Heart right ventricle (tissue), 16 donors: ENCODE measurements around the gene RUSF1. TPM values are rescaled to one million over a fixed set of nuclear protein-coding genes. Genes with fewer than 3 reads are reported as not detected.

ENCODE experiments used
- ATAC-seq, 8 donors: fragments of 200-7000 bp; cut with Tn5 transposase; one replicate each; pipeline ENCODE4 v1.9.1; 2020; ENCODE audit warnings: mild to moderate bottlenecking in 8 of 8, moderate library complexity in 8 of 8, moderate number of reproducible peaks in 1 of 8
- DNase-seq, 2 donors: peaks; one replicate each; pipeline ENCODE4 v3.0.0-alpha.2; 2020
- H3K27ac ChIP-seq, 10 donors: fragments of 200-600 bp; sonication (generic) in 2 of 10; one replicate each; pipeline versions ENCODE4 v1.5.0 to v1.8.0; 2020 to 2022; ENCODE audit warnings: mild to moderate bottlenecking in 3 of 10
- H3K27me3 ChIP-seq, 7 donors: fragments of 200-600 bp; one replicate each; pipeline ENCODE4 v1.8.0; 2021 to 2022; ENCODE audit warnings: mild to moderate bottlenecking in 2 of 7
- H3K36me3 ChIP-seq, 9 donors: fragments of 200-600 bp; sonication (generic) in 1 of 9; one replicate each; pipeline versions ENCODE4 v1.5.0 to v1.8.0; 2020 to 2022; ENCODE audit warnings: mild to moderate bottlenecking in 2 of 9
- H3K4me1 ChIP-seq, 9 donors: fragments of 200-600 bp; sonication (generic) in 1 of 9; one replicate each; pipeline versions ENCODE4 v1.5.0 to v1.8.0; 2020 to 2022; ENCODE audit warnings: mild to moderate bottlenecking in 4 of 9
- H3K4me3 ChIP-seq, 10 donors: fragments of 200-600 bp; sonication (generic) in 2 of 10; one replicate each; pipeline versions ENCODE4 v1.5.0 to v1.8.0; 2020 to 2022; ENCODE audit warnings: mild to moderate bottlenecking in 7 of 10, moderate library complexity in 2 of 10
- H3K9me3 ChIP-seq, 11 donors: fragments of 200-600 bp in 10 of 11; sonication (generic) in 2 of 11; one replicate each; pipeline versions ENCODE4 v1.5.0 to v1.8.0; 2013 to 2022; ENCODE audit warnings: mild to moderate bottlenecking in 2 of 11, control low read depth in 1 of 11, moderate library complexity in 1 of 11
- WGBS, 2 donors: extraction: QIAGEN DNeasy Blood & Tissue Kit; methylation state at CpG; one replicate each; pipeline ENCODE4 v1.1.7; 2013; ENCODE audit warnings: inconsistent platforms in 1 of 2; 5-methylcytosine and 5-hydroxymethylcytosine counted together
- intact Hi-C, 10 donors: fragments of 100-400 bp; cut with DNase I; formaldehyde crosslinking; loops; one replicate each; pipeline versions ENCODE4 v1.11.1 to v1.14.2; 2022
- polyA plus RNA-seq, 2 donors: library from polyadenylated mRNA; stranded (reverse); fragments of 200-250 nt; gene quantifications; one replicate each; pipeline ENCODE4 v1.2.3, GENCODE V29; 2013
- total RNA-seq, 10 donors: library from RNA; stranded (reverse); fragmentation: NEBNext Ultra II Directional in 3 of 10; extraction: Animal tissue kit (Norgen Biotek cat#: 25700) in 3 of 10; gene quantifications; one replicate each; pipeline versions ENCODE4 v1.2.1 to v1.2.4, GENCODE V29; 2021 to 2023
- TF ChIP-seq, protein P1 (sequence below), 9 donors: fragments of 200-600 bp; sonication (generic) in 2 of 9; IDR thresholded peaks; one replicate each; pipeline versions ENCODE4 v1.5.0 to v1.8.0; 2021 to 2022; ENCODE audit warnings: antibody characterized with exemption in 9 of 9, mild to moderate bottlenecking in 5 of 9, moderate library complexity in 1 of 9
- donor health status: Arrhythmogenic right ventricular cardiomyopathy.
- donor health status: ischemic (EF 13 %, LVEDD 7.1; RV severe dilation, severe dysfunction).
- donor health status: healthy with polysubstance abuse.
- donor health status: DM: no; HTN: yes; CAD: no.
- donor health status: DM: no; HTN: no; CAD: no.
- donor health status: ischemic (EF 25% LVEDD 6.9; RV normal size, moderate dysfunction).
- donor health status: ischemic (EF 25% LVEDD 5.7; RV mildly dilated, moderate dysfunction).
- donor health status: healthy.
- donor health status: DM: yes; HTN: yes; CAD: no.
- donor health status: Ischemic cardiomyopathy.
- donor health status: ischemic (EF 35%, LVEDD 5.7; RV mildly dilated, moderate dysfunction).
- donor health status: nonischemic (EF 11% LVEDD 7.7; RV severe dilation, severe dysfunction).
- donor health status: DM: yes; HTN: yes; CAD: no.
- donor health status: PGD.
- donor health status: ischemic (EF 29% LVEDD 5.4; RV normal size, mild dysfunction).
- donor health status: nonischemic (EF 23%, LVEDD 6.1; RV moderate dilation, normal function).

Gene RUSF1
- total and polyA plus RNA-seq, 12 donors = 21.9 to 44.4 (median 25.0) TPM

DNA sequence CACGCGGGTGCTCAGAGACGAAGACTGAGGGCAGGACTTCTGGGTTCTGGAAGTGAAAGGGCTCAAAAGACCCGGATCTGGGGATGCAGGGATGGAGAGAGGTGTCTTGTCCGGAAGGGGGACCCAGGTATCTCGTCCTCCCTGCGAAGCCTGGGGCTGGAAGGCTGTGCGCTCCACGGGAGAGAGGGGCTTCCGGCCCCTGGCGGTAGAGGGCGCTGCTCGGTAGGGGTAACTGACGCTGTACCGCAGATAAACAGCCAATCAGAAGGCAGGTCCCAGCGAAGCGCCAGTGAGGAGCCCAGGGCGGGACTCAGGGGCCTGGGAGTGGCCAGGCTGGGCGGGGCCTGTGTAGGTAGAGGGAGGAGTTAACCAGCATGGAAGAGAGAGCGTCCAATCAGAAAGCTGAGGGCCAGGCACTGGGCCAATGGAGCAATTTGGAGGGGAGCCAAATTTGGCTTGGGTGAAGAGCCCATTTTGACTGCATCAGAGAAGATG lies 35.4 kb downstream of the RUSF1 start:
- 15 to 22% methylated on average over 20 of the region's 20 CpGs for WGBS, 2 donors
- TF ChIP-seq, protein P1, sequence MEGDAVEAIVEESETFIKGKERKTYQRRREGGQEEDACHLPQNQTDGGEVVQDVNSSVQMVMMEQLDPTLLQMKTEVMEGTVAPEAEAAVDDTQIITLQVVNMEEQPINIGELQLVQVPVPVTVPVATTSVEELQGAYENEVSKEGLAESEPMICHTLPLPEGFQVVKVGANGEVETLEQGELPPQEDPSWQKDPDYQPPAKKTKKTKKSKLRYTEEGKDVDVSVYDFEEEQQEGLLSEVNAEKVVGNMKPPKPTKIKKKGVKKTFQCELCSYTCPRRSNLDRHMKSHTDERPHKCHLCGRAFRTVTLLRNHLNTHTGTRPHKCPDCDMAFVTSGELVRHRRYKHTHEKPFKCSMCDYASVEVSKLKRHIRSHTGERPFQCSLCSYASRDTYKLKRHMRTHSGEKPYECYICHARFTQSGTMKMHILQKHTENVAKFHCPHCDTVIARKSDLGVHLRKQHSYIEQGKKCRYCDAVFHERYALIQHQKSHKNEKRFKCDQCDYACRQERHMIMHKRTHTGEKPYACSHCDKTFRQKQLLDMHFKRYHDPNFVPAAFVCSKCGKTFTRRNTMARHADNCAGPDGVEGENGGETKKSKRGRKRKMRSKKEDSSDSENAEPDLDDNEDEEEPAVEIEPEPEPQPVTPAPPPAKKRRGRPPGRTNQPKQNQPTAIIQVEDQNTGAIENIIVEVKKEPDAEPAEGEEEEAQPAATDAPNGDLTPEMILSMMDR (IDR thresholded peaks at IDR 0.05) = peak; percentile 44 to 85 (median 73)
- H3K9me3 ChIP-seq = no peaks in the 10 kb centered on the region
- peak overlapping the region; percentile 90 to 96 (median 94) for H3K27ac ChIP-seq
- peaks cover 0 to 46% (median 23%) of the 10 kb centered on the region in 9 donors for H3K36me3 ChIP-seq
- peaks cover 0 to 29% (median 0%) of the 10 kb centered on the region in 7 donors for H3K27me3 ChIP-seq
- intact Hi-C loops = loop anchor here in 4 of 10 donors (5.0 kb wide), 1 partner anchor 35 kb away; the partner anchor contains the start of gene RUSF1 (in 4 of the 4)
- peaks cover 8 to 32% (median 18%) of the 10 kb centered on the region in 9 donors for H3K4me1 ChIP-seq
- peak overlapping the region; percentile 54 to 78 (median 72) for H3K4me3 ChIP-seq
- ATAC-seq (peak; percentile 85 to 95 (median 92)), DNase-seq (peak; percentile 90 to 92)

GRCh38 chr16:31471875-31472708 lies 36.1 kb downstream of the RUSF1 start, which contains the start of gene TGFB1I1:
TSS of gene TGFB1I1 (plus strand) at chr16:31472152. CDS start at chr16:31472189, 37 bp downstream.
- intact Hi-C loops = loop anchor here in 4 of 10 donors (5.0 kb wide), 1 partner anchor 35 kb away; the partner anchor contains the start of gene RUSF1 (in 4 of the 4)
- DNase-seq = peak; percentile 78 to 81
- Histone ChIP-seq H3K27ac (peak within 1 kb of the TSS; percentile 90 to 96 (median 94)), H3K4me3 (peak within 1 kb of the TSS; percentile 54 to 78 (median 72)), H3K27me3 (peaks cover 0 to 29% (median 0%) of the 10 kb centered on the region in 7 donors), H3K36me3 (peaks cover 0 to 42% (median 20%) of the 10 kb centered on the region in 9 donors), H3K9me3 (no peaks in the 10 kb centered on the region), H3K4me1 (peaks cover 8 to 26% (median 18%) of the 10 kb centered on the region in 9 donors)
- TF ChIP-seq, protein P1 (IDR thresholded peaks at IDR 0.05) = no peak
- WGBS, 2 donors = 1% methylated on average over 53 to 62 of the region's 63 CpGs
- peak; percentile 63 to 72 (median 70) for ATAC-seq

GRCh38 chr16:31471241-31471874 lies 36.8 kb downstream of the RUSF1 start:
- ATAC-seq (no peak), DNase-seq (no peak)
- intact Hi-C loops = loop anchor here in 4 of 10 donors (5.0 kb wide), 1 partner anchor 36 kb away; the partner anchor contains the start of gene RUSF1 (in 4 of the 4)
- H3K4me1 ChIP-seq = peaks cover 8 to 27% (median 18%) of the 10 kb centered on the region in 9 donors
- peaks cover 0 to 29% (median 0%) of the 10 kb centered on the region in 7 donors for H3K27me3 ChIP-seq
- no peaks in the 10 kb centered on the region for H3K9me3 ChIP-seq
- H3K36me3 ChIP-seq = peaks cover 0 to 43% (median 24%) of the 10 kb centered on the region in 9 donors
- WGBS, 2 donors = 27 to 33% methylated on average over 15 of the region's 15 CpGs
- H3K4me3 ChIP-seq = peak overlapping the region; percentile 54 to 78 (median 72)
- TF ChIP-seq, protein P1 (IDR thresholded peaks at IDR 0.05) = no peak
- peak overlapping the region; percentile 90 to 96 (median 94) for H3K27ac ChIP-seq
